Right lobe of liver (tissue), 4 donors: ENCODE results near the gene EMILIN2.

Experiments used
- POLR2A ChIP-seq: fragments of 450-650 bp; IDR thresholded peaks from one replicate; pipeline ENCODE4 v1.6.1; 2017; ENCODE audit warnings: antibody characterized with exemption, mild to moderate bottlenecking
- TF ChIP-seq, protein P1 (sequence below), 4 donors: fragments of 200-600 bp in 3 of 4; fragments of 450-650 bp in 1 of 4; IDR thresholded peaks; one replicate each; pipeline versions ENCODE4 v1.5.1 to v1.8.0; 2016 to 2022; ENCODE audit warnings: antibody characterized with exemption in 4 of 4, mild to moderate bottlenecking in 2 of 4
- donor health status: DM: no; HTN: no; CAD: no.
- donor health status: DM: no; HTN: no; CAD: no.
- donor health status: DM: no; HTN: yes; CAD: no.

DNA sequence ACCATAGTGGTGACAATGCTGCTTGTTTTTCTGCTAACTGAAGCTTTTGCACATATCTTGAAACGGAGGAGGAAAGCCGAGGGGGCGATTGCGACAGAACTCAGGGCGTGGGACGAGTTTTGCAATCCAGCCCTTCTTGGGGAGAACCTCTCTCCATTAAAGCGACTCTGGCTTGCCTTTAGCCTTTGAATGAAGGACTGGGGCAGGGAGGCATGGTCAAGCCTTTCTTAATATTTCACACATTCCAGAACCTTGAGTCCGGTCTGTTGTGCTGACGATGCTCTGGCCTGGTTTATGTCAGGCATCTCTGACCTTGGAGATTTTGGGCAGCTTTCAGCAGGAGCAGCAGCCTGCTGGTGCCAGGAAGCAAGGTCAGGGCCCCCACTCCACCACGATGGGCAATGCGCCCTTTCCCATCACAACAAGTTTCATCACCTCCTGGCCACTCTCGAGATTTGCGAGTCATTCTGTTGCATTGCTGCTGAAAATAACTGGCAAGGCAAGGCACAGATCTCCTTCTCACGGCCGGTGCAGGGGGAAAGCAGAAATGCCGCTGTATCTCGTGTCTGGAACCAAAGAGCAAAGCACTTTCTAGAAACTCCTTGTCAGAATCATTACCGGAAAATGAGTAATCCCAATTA, 10.8 kb downstream of the EMILIN2 start:
- TF ChIP-seq, protein P1, sequence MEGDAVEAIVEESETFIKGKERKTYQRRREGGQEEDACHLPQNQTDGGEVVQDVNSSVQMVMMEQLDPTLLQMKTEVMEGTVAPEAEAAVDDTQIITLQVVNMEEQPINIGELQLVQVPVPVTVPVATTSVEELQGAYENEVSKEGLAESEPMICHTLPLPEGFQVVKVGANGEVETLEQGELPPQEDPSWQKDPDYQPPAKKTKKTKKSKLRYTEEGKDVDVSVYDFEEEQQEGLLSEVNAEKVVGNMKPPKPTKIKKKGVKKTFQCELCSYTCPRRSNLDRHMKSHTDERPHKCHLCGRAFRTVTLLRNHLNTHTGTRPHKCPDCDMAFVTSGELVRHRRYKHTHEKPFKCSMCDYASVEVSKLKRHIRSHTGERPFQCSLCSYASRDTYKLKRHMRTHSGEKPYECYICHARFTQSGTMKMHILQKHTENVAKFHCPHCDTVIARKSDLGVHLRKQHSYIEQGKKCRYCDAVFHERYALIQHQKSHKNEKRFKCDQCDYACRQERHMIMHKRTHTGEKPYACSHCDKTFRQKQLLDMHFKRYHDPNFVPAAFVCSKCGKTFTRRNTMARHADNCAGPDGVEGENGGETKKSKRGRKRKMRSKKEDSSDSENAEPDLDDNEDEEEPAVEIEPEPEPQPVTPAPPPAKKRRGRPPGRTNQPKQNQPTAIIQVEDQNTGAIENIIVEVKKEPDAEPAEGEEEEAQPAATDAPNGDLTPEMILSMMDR (IDR thresholded peaks at IDR 0.05): no peak
- TF ChIP-seq POLR2A: no peak
